A549 (cell line): ENCODE data around the gene ARHGEF37.

Experiments
- CBX2 ChIP-seq: fragments of 200-600 bp; sonication (generic); IDR thresholded peaks from 2 replicates; pipeline ENCODE4 v1.6.1; 2016; ENCODE audit warnings: low read depth, mild to moderate bottlenecking, borderline replicate concordance
- CBX8 ChIP-seq: fragments of 200-600 bp; sonication (generic); IDR thresholded peaks from 2 replicates; pipeline ENCODE4 v1.6.1; 2016
- CTCF ChIP-seq: fragments of >200 bp; sonication (Bioruptor Twin); formaldehyde crosslinking; IDR thresholded peaks from 3 replicates; pipeline ENCODE4 v1.5.1; 2016
- EP300 ChIP-seq, 2 experiments: fragments of >200 bp; sonication (Bioruptor Twin); formaldehyde crosslinking; IDR thresholded peaks; 2 replicates in 1 of 2; 3 replicates in 1 of 2; pipeline ENCODE4 v1.6.1; 2016 to 2017
- MAFK ChIP-seq: fragments of 450-650 bp; IDR thresholded peaks from 2 replicates; pipeline ENCODE4 v1.6.1; 2014; ENCODE audit not compliant: partially characterized antibody
- POLR2AphosphoS2 ChIP-seq: conservative IDR thresholded peaks from 2 replicates; pipeline ENCODE4 v1.6.1; 2012; ENCODE audit warnings: low read length, improper control_type of control experiment, inconsistent platforms
- RARB ChIP-seq: fragments of 250-450 bp; sonication (Bioruptor Pico); IDR thresholded peaks from 2 replicates; pipeline ENCODE4 v1.8.0; 2021; ENCODE audit warnings: mild to moderate bottlenecking, moderate library complexity
- RCOR1 ChIP-seq: fragments of 150-350 bp; IDR thresholded peaks from 2 replicates; pipeline ENCODE4 v1.6.1; 2014; ENCODE audit warnings: antibody characterized with exemption, low read length, low read depth

GRCh38 chr5:149572170-149572569 lies 9.1 kb upstream of the ARHGEF37 start:
- no peak for TF ChIP-seq RARB (CRISPR knock-in tag)
- no peak for TF ChIP-seq EP300 (IDR thresholded peaks at IDR 0.05)
- no peak for TF ChIP-seq CTCF
- TF ChIP-seq POLR2AphosphoS2: no peak
- TF ChIP-seq MAFK: no peak
- no peak for TF ChIP-seq CBX2
- TF ChIP-seq CBX8: no peak
- no peak for TF ChIP-seq RCOR1
